Gastrocnemius medialis (tissue), 4 donors: ENCODE data around the gene IGFALS. TPM values are rescaled to one million over a fixed set of nuclear protein-coding genes. Genes with fewer than 3 reads are reported as not detected.
A peak's percentile ranks its signal among the peaks of the same experiment; 100 is the strongest.

Source experiments
- ATAC-seq, 2 donors: fragments of 150-250 bp; one replicate each; pipeline ENCODE4 v1.9.1; 2016
- DNase-seq, 2 donors: peaks; one replicate each; pipeline ENCODE4 v3.0.0-alpha.2; 2019
- H3K27ac ChIP-seq, 4 donors: fragments of 200-600 bp; sonication (generic); 1 replicate in 1 of 4; 2 replicates in 3 of 4; pipeline ENCODE4 v1.5.1; 2016 to 2018; ENCODE audit warnings: mild to moderate bottlenecking in 2 of 4, moderate library complexity in 1 of 4
- H3K27me3 ChIP-seq, 3 donors: fragments of 200-600 bp; sonication (generic) in 2 of 3; 1 replicate in 1 of 3; 2 replicates in 2 of 3; pipeline versions ENCODE4 v1.5.1 to v1.6.0; 2016 to 2019; ENCODE audit warnings: mild to moderate bottlenecking in 1 of 3, moderate library complexity in 1 of 3
- H3K36me3 ChIP-seq, 2 donors: fragments of 200-600 bp; sonication (generic) in 1 of 2; one replicate each; pipeline ENCODE4 v1.5.1; 2017 to 2018
- H3K4me1 ChIP-seq, 2 donors: fragments of 200-600 bp; sonication (generic) in 1 of 2; one replicate each; pipeline ENCODE4 v1.5.1; 2016 to 2017; ENCODE audit warnings: mild to moderate bottlenecking in 2 of 2
- H3K4me3 ChIP-seq, 4 donors: fragments of 200-600 bp; sonication (generic) in 3 of 4; 1 replicate in 1 of 4; 2 replicates in 3 of 4; pipeline ENCODE4 v1.5.1; 2016 to 2019; ENCODE audit warnings: mild to moderate bottlenecking in 2 of 4
- H3K9me3 ChIP-seq, 3 donors: fragments of 200-600 bp; sonication (generic) in 2 of 3; 1 replicate in 1 of 3; 2 replicates in 2 of 3; pipeline ENCODE4 v1.5.1; 2016 to 2019
- POLR2A ChIP-seq, 2 donors: fragments of 450-650 bp; IDR thresholded peaks; one replicate each; pipeline ENCODE4 v1.6.1; 2017; ENCODE audit warnings: antibody characterized with exemption in 2 of 2, mild to moderate bottlenecking in 2 of 2, moderate library complexity in 2 of 2
- in situ Hi-C, 4 donors: fragments of 200-750 bp; cut with MboI; loops; one replicate each; pipeline versions ENCODE4 v1.15.0 to v1.8.0; 2017; ENCODE audit warnings: low sequenced_read_pairs in 4 of 4
- intact Hi-C: fragments of 100-400 bp; cut with DNase I; formaldehyde crosslinking; loops from one replicate; pipeline ENCODE4 v1.15.1; 2023; ENCODE audit warnings: low total_unique reads
- total RNA-seq, 4 donors: library from RNA; depleted of rRNA; stranded (reverse); fragments of >200 nt; gene quantifications; one replicate each; pipeline versions ENCODE4 v1.1.0 to v1.2.3, GENCODE V29; 2016
- TF ChIP-seq, protein P1 (sequence below), 5 experiments: fragments of 450-650 bp in 3 of 5; fragments of 200-600 bp in 2 of 5; sonication (generic) in 2 of 5; IDR thresholded peaks in 4 of 5; conservative IDR thresholded peaks in 1 of 5; 1 replicate in 4 of 5; 2 replicates in 1 of 5; pipeline ENCODE4 v1.5.1; 2016 to 2019; ENCODE audit warnings: antibody characterized with exemption in 5 of 5, mild to moderate bottlenecking in 3 of 5, moderate library complexity in 3 of 5

The IGFALS gene
- total RNA-seq, 4 donors from 2014 or later, result 0.20 to 0.22 TPM; not detected in 2

DNA sequence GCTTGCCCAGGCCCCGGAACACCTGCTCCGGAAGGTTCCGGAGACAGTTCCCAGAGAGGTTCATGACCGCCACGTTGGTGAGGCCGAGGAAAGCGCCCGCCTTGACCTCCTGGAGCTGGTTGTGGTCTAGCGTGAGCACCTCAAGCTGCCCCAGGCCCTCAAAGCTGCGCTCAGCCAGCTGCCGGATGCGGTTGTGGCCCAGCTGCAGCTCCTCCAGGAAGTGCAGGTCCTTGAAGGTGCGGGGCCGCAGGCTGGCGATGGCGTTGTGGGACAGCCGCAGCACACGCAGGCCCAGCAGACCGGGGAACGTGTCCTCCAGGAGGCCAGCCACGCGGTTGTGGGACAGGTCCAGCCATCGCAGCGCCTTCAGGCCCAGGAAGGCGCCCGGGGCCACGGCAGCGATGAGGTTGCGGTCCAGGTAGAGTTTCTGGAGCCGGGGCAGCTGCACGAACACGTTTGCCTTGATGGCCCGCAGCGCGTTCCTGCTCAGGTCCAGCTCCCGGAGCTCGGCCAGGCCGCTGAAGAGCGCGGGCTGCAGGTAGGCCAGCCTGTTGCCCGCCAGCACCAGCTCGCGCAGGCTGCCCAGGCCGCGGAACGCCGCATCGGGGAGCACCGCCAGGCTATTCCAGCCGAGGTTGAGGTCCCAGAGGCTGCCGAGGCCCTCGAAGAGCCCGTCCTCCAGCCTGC lies 2.1 kb downstream of the IGFALS start:
- no peaks in the 10 kb centered on the region for H3K27me3 ChIP-seq
- no peak overlapping the region for H3K27ac ChIP-seq
- in situ Hi-C loops, result no loop called here
- no peak for TF ChIP-seq POLR2A (IDR thresholded peaks at IDR 0.05)
- H3K4me1 ChIP-seq, result no peaks in the 10 kb centered on the region
- DNase-seq, result peak in 1 of 2 donors; percentile 10
- ATAC-seq, result no peak
- peaks cover 0 to 34% of the 10 kb centered on the region in 2 donors for H3K36me3 ChIP-seq
- intact Hi-C loops, result no loop called here
- no peaks in the 10 kb centered on the region for H3K9me3 ChIP-seq
- H3K4me3 ChIP-seq, result no peak overlapping the region

DNA sequence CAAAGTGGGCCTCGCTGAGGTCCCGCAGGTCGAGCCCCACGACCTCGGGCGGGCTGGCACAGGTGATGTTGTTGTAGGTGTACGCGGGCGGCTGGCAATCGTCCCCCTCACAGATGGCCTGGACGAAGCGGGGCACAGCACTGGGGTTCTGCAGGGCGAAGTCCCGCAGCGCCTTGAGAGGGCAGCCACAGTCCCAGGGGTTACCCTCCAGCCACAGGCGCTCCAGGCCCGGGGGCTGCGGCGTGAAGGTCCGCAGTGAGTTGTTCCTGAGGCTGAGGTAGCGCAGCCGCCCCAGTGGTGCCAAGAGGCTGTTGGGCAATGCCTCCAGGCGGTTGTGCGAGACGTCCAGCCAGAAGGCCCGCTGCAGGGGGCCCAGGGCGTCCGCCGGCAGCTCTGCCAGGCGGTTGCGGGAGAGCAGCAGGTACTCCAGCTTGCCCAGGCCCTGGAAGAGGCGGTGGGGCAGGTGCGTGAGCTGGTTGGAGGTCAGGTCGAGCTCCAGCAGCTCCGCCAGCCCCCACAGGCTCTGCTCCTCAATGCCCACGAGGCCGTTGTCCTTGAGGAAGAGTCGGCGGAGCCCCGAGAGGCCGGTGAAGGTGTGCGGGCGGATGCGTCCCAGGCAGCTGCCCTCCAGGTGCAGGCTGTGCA lies 2.8 kb downstream of the IGFALS start:
- Histone ChIP-seq H3K27ac (no peak overlapping the region), H3K9me3 (no peaks in the 10 kb centered on the region), H3K4me3 (no peak overlapping the region), H3K4me1 (no peaks in the 10 kb centered on the region), H3K27me3 (no peaks in the 10 kb centered on the region), H3K36me3 (peaks cover 0 to 40% of the 10 kb centered on the region in 2 donors)
- DNase-seq (peak in 1 of 2 donors; percentile 13), ATAC-seq (no peak)
- intact Hi-C loops (no loop called here), in situ Hi-C loops (no loop called here)
- TF ChIP-seq, protein P1, sequence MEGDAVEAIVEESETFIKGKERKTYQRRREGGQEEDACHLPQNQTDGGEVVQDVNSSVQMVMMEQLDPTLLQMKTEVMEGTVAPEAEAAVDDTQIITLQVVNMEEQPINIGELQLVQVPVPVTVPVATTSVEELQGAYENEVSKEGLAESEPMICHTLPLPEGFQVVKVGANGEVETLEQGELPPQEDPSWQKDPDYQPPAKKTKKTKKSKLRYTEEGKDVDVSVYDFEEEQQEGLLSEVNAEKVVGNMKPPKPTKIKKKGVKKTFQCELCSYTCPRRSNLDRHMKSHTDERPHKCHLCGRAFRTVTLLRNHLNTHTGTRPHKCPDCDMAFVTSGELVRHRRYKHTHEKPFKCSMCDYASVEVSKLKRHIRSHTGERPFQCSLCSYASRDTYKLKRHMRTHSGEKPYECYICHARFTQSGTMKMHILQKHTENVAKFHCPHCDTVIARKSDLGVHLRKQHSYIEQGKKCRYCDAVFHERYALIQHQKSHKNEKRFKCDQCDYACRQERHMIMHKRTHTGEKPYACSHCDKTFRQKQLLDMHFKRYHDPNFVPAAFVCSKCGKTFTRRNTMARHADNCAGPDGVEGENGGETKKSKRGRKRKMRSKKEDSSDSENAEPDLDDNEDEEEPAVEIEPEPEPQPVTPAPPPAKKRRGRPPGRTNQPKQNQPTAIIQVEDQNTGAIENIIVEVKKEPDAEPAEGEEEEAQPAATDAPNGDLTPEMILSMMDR (IDR thresholded peaks at IDR 0.05 in 4 of 5, conservative IDR thresholded peaks at IDR 0.05 in 1 of 5), result no peak
- no peak for TF ChIP-seq POLR2A (IDR thresholded peaks at IDR 0.05)

DNA sequence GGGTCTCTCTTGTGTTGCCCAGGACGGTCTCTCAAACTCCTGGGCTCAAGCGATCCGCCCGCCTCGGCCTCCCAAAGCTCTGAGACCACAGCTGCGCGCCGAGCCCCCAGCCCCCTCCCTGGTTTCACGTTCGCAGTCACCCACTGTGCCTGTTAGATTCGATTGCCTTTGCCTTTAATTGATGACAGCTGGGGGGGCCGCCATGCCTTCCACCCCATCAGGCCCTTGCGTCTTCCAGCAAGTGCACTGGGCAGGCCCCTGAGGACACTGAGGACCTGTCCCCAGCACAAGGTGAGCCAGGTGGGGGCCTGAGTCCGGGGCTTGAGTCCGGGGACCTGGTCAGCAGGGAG lies 3.3 kb downstream of the IGFALS start:
- Histone ChIP-seq H3K27ac (no peak overlapping the region), H3K9me3 (no peaks in the 10 kb centered on the region), H3K4me1 (peaks cover 0 to 3% of the 10 kb centered on the region in 2 donors), H3K27me3 (no peaks in the 10 kb centered on the region), H3K4me3 (no peak overlapping the region), H3K36me3 (peaks cover 0 to 41% of the 10 kb centered on the region in 2 donors)
- intact Hi-C loops (no loop called here), in situ Hi-C loops (no loop called here)
- no peak for DNase-seq
- no peak for ATAC-seq
- TF ChIP-seq, protein P1 (IDR thresholded peaks at IDR 0.05 in 4 of 5, conservative IDR thresholded peaks at IDR 0.05 in 1 of 5), result no peak
- TF ChIP-seq POLR2A (IDR thresholded peaks at IDR 0.05), result no peak

DNA sequence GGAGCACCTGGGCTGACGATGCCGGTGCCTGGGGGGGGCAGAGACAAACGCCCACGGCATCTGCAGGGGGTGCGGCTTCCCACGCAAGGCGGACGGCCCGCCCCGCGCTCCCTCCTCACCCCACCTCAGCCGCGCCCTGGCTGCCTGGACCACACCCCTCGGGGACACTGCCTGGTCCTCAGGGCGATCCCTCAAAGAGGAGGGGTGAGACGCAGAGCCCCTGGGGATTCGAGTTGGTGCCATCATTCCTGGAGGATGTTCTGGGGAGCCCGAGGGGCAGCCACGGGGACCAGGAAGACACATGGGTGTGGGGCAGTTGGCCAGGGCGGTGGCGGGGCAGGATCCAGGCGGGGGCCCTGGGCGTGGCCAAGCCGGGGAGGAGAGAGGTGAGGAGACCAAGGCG lies 3.9 kb downstream of the IGFALS start:
- DNase-seq, result peak in 1 of 2 donors; percentile 10
- Histone ChIP-seq H3K36me3 (peaks cover 0 to 41% of the 10 kb centered on the region in 2 donors), H3K27ac (no peak overlapping the region), H3K27me3 (no peaks in the 10 kb centered on the region), H3K9me3 (no peaks in the 10 kb centered on the region), H3K4me1 (peaks cover 0 to 6% of the 10 kb centered on the region in 2 donors), H3K4me3 (no peak overlapping the region)
- in situ Hi-C loops, result no loop called here
- no peak for ATAC-seq
- intact Hi-C loops, result no loop called here
- TF ChIP-seq, protein P1 (IDR thresholded peaks at IDR 0.05 in 4 of 5, conservative IDR thresholded peaks at IDR 0.05 in 1 of 5), result no peak
- no peak for TF ChIP-seq POLR2A (IDR thresholded peaks at IDR 0.05)

DNA sequence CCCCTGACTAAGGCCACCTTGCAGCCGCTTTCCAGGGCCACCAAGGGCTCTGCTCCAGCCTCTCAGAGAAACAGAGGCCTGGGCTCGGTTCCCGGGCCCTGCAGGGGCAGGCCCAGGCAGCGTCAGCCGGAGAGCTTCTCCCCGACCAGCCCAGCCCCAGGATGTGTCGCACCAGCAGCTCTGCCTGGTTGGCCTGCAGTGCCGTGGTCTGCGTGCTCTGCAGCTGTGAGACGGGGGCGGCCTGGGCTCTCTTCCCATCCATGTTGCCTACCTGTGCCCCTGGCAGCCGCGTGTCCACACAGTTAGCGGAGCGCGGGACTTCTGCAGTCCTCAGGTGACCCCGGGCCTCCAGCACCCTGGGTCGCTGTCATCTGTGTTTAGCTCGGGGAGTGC lies 4.8 kb downstream of the IGFALS start:
- H3K27ac ChIP-seq, result no peak overlapping the region
- peaks cover 0 to 41% of the 10 kb centered on the region in 2 donors for H3K36me3 ChIP-seq
- intact Hi-C loops (no loop called here), in situ Hi-C loops (no loop called here)
- no peak overlapping the region for H3K4me3 ChIP-seq
- TF ChIP-seq, protein P1 (IDR thresholded peaks at IDR 0.05 in 4 of 5, conservative IDR thresholded peaks at IDR 0.05 in 1 of 5), result no peak
- no peak for TF ChIP-seq POLR2A (IDR thresholded peaks at IDR 0.05)
- H3K27me3 ChIP-seq, result no peaks in the 10 kb centered on the region
- ATAC-seq (no peak), DNase-seq (peak in 1 of 2 donors; percentile 8)
- peaks cover 6 to 12% of the 10 kb centered on the region in 2 donors for H3K4me1 ChIP-seq
- H3K9me3 ChIP-seq, result no peaks in the 10 kb centered on the region
